ENCODE measurements around the gene TCP11L2.

Gene TCP11L2

DNA sequence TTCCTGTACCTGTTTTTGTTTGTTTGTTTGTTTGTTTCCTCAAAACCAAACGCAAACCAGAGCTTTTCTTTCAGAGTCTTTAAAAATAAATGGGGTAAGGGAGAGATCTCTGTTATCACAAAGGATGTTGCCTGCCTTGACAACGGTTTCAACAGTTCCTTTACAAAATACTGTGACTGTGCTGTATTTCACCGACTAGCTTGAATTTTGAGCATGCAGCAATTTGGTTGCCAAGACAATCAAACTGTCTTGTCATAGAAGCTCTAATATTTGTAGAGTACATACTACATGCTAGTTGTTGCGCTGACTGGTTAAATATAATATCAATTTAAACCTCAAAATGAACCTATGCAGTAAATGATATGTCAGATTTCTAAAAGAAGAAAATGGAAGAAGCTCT lies 22.4 kb upstream of the TCP11L2 start:
- Histone ChIP-seq H3K9me3 (replicated peaks in 1 of 2; ENCODE audit: control insufficient read depth in 2 of 2, insufficient read depth in 1 of 2, low read depth in 1 of 2, low read length in 2 of 2) (peaks cover 0 to 7% of the 10 kb centered on the region in 2 donors), H2AFZ (ENCODE audit: low read length) (no peak overlapping the region), H4K8ac (ENCODE audit: low read depth, low read length) (no peak overlapping the region), H2BK12ac (ENCODE audit: low read length) (no peak overlapping the region), H3K27ac (replicated peaks; ENCODE audit: low read length) (no peak overlapping the region), H3K36me3 (replicated peaks in 1 of 2; ENCODE audit: control insufficient read depth in 2 of 2, insufficient read depth in 2 of 2, low read length in 2 of 2) (no peaks in the 10 kb centered on the region), H3K23ac (ENCODE audit: low read depth, low read length, poor library complexity) (no peak overlapping the region), H3K27me3 (ENCODE audit: control insufficient read depth in 3 of 3, insufficient read depth in 3 of 3, low read depth in 1 of 3, low read length in 3 of 3) (peaks cover 0 to 12% (median 0%) of the 10 kb centered on the region in 3 experiments), H3K9ac (ENCODE audit: low read depth, low read length, poor library complexity) (no peak overlapping the region), H3K4me2 (ENCODE audit: insufficient read depth, low read length, poor library complexity, severe bottlenecking) (no peak overlapping the region), H4K91ac (ENCODE audit: low read depth, low read length, poor library complexity) (no peak overlapping the region), H2BK5ac (ENCODE audit: low read length) (no peak overlapping the region), H3K14ac (ENCODE audit: low read length) (no peak overlapping the region), H3K79me1 (ENCODE audit: low read depth, low read length) (no peaks in the 10 kb centered on the region), H3K4me1 (ENCODE audit: control insufficient read depth in 2 of 2, insufficient read depth in 1 of 2, low read depth in 1 of 2, low read length in 2 of 2) (peaks cover 0 to 2% of the 10 kb centered on the region in 2 donors), H3K18ac (ENCODE audit: low read length) (no peak overlapping the region), H3K4me3 (ENCODE audit: low read length in 2 of 2) (no peak overlapping the region), H3K4ac (ENCODE audit: low read length) (no peak overlapping the region), H2AK5ac (ENCODE audit: low read depth, low read length) (no peak overlapping the region), H2BK15ac (ENCODE audit: low read length) (no peak overlapping the region), H2BK120ac (ENCODE audit: low read depth, low read length) (no peak overlapping the region)
- DNase-seq (ENCODE audit: low spot score), result no peak
- no CpG with 5 or more reads among the region's 4 CpGs for WGBS, 2 donors (ENCODE audit: extremely low coverage in 2 of 2, insufficient read length in 2 of 2, insufficient replicate concordance in 1 of 2)

- H4K8ac ChIP-seq (ENCODE audit: low read depth, low read length), result no peak overlapping the region
- H3K9me3 ChIP-seq (replicated peaks in 1 of 2; ENCODE audit: control insufficient read depth in 2 of 2, insufficient read depth in 1 of 2, low read depth in 1 of 2, low read length in 2 of 2), result peaks cover 0 to 7% of the 10 kb centered on the region in 2 donors
- H3K4me3 ChIP-seq (ENCODE audit: low read length in 2 of 2), result no peak overlapping the region
- H4K91ac ChIP-seq (ENCODE audit: low read depth, low read length, poor library complexity), result no peak overlapping the region
- H3K4me1 ChIP-seq (ENCODE audit: control insufficient read depth in 2 of 2, insufficient read depth in 1 of 2, low read depth in 1 of 2, low read length in 2 of 2), result peaks cover 0 to 2% of the 10 kb centered on the region in 2 donors
- H3K4ac ChIP-seq (ENCODE audit: low read length), result no peak overlapping the region
- H3K79me1 ChIP-seq (ENCODE audit: low read depth, low read length), result no peaks in the 10 kb centered on the region
- no peak overlapping the region for H3K4me2 ChIP-seq (ENCODE audit: insufficient read depth, low read length, poor library complexity, severe bottlenecking)
- no peak overlapping the region for H3K9ac ChIP-seq (ENCODE audit: low read depth, low read length, poor library complexity)
- no peak overlapping the region for H2BK15ac ChIP-seq (ENCODE audit: low read length)
- H2BK5ac ChIP-seq (ENCODE audit: low read length), result no peak overlapping the region
- H3K27me3 ChIP-seq (ENCODE audit: control insufficient read depth in 3 of 3, insufficient read depth in 3 of 3, low read depth in 1 of 3, low read length in 3 of 3), result peaks cover 0 to 12% (median 0%) of the 10 kb centered on the region in 3 experiments
- no peak for DNase-seq (ENCODE audit: low spot score)
- no peak overlapping the region for H3K23ac ChIP-seq (ENCODE audit: low read depth, low read length, poor library complexity)
- no CpG with 5 or more reads among the region's 3 CpGs for WGBS, 2 donors (ENCODE audit: extremely low coverage in 2 of 2, insufficient read length in 2 of 2, insufficient replicate concordance in 1 of 2)
- no peak overlapping the region for H3K27ac ChIP-seq (replicated peaks; ENCODE audit: low read length)
- H3K14ac ChIP-seq (ENCODE audit: low read length), result no peak overlapping the region
- H2AK5ac ChIP-seq (ENCODE audit: low read depth, low read length), result no peak overlapping the region
- H3K36me3 ChIP-seq (replicated peaks in 1 of 2; ENCODE audit: control insufficient read depth in 2 of 2, insufficient read depth in 2 of 2, low read length in 2 of 2), result no peaks in the 10 kb centered on the region
- no peak overlapping the region for H2AFZ ChIP-seq (ENCODE audit: low read length)
- no peak overlapping the region for H2BK120ac ChIP-seq (ENCODE audit: low read depth, low read length)
- no peak overlapping the region for H3K18ac ChIP-seq (ENCODE audit: low read length)
- no peak overlapping the region for H2BK12ac ChIP-seq (ENCODE audit: low read length)
Observed at GRCh38 chr12:106281056-106281782, 21.3 kb upstream of the TCP11L2 start.

GRCh38 chr12:106281804-106282203 lies 20.7 kb upstream of the TCP11L2 start:
- H3K9ac ChIP-seq (ENCODE audit: low read depth, low read length, poor library complexity), result no peak overlapping the region
- H3K18ac ChIP-seq (ENCODE audit: low read length), result no peak overlapping the region
- no peak overlapping the region for H2AK5ac ChIP-seq (ENCODE audit: low read depth, low read length)
- no peak overlapping the region for H4K8ac ChIP-seq (ENCODE audit: low read depth, low read length)
- no peak overlapping the region for H2BK5ac ChIP-seq (ENCODE audit: low read length)
- no peak overlapping the region for H4K91ac ChIP-seq (ENCODE audit: low read depth, low read length, poor library complexity)
- DNase-seq (ENCODE audit: low spot score), result no peak
- H3K79me1 ChIP-seq (ENCODE audit: low read depth, low read length), result no peaks in the 10 kb centered on the region
- peaks cover 0 to 2% of the 10 kb centered on the region in 2 donors for H3K4me1 ChIP-seq (ENCODE audit: control insufficient read depth in 2 of 2, insufficient read depth in 1 of 2, low read depth in 1 of 2, low read length in 2 of 2)
- no peak overlapping the region for H2AFZ ChIP-seq (ENCODE audit: low read length)
- no CpG with 5 or more reads among the region's 4 CpGs for WGBS, 2 donors (ENCODE audit: extremely low coverage in 2 of 2, insufficient read length in 2 of 2, insufficient replicate concordance in 1 of 2)
- H3K23ac ChIP-seq (ENCODE audit: low read depth, low read length, poor library complexity), result no peak overlapping the region
- peaks cover 0 to 12% (median 0%) of the 10 kb centered on the region in 3 experiments for H3K27me3 ChIP-seq (ENCODE audit: control insufficient read depth in 3 of 3, insufficient read depth in 3 of 3, low read depth in 1 of 3, low read length in 3 of 3)
- H3K4me3 ChIP-seq (ENCODE audit: low read length in 2 of 2), result no peak overlapping the region
- no peak overlapping the region for H3K27ac ChIP-seq (replicated peaks; ENCODE audit: low read length)
- no peaks in the 10 kb centered on the region for H3K36me3 ChIP-seq (replicated peaks in 1 of 2; ENCODE audit: control insufficient read depth in 2 of 2, insufficient read depth in 2 of 2, low read length in 2 of 2)
- H2BK12ac ChIP-seq (ENCODE audit: low read length), result no peak overlapping the region
- H3K4ac ChIP-seq (ENCODE audit: low read length), result no peak overlapping the region
- H3K4me2 ChIP-seq (ENCODE audit: insufficient read depth, low read length, poor library complexity, severe bottlenecking), result no peak overlapping the region
- H2BK15ac ChIP-seq (ENCODE audit: low read length), result no peak overlapping the region
- peaks cover 0 to 7% of the 10 kb centered on the region in 2 donors for H3K9me3 ChIP-seq (replicated peaks in 1 of 2; ENCODE audit: control insufficient read depth in 2 of 2, insufficient read depth in 1 of 2, low read depth in 1 of 2, low read length in 2 of 2)
- H3K14ac ChIP-seq (ENCODE audit: low read length), result no peak overlapping the region
- no peak overlapping the region for H2BK120ac ChIP-seq (ENCODE audit: low read depth, low read length)

DNA sequence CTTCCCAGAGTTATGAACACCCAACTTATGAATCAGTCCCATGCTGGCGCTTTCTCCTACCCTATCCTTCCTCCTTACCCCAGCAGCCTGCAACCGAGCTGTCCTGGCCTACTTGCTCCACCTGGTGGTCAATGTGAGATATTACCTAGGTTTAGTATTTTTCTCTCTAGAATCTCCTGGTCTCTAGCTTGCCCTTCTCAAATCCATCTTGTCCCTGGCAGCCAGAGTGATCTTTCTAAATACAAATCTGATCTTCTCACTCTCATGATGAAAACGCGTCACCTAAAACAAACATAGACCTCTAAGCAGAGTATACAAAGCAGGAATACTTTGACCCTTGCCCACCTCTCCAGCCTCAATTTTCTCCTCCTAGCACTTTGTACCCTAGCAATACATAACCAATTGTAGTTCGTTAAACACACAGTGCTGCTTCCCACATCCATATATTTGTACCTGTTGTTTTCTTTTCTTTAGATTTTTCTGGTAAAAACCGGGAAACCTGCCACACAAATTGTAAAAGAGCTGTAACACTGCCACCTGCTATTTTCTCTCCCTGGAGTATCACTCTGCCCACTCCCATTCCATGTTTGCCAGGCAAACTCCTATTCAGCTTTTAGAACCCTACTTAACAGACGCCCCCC lies 20.0 kb upstream of the TCP11L2 start:
- no peak overlapping the region for H3K18ac ChIP-seq (ENCODE audit: low read length)
- no peak overlapping the region for H3K14ac ChIP-seq (ENCODE audit: low read length)
- peaks cover 0 to 2% of the 10 kb centered on the region in 2 donors for H3K4me1 ChIP-seq (ENCODE audit: control insufficient read depth in 2 of 2, insufficient read depth in 1 of 2, low read depth in 1 of 2, low read length in 2 of 2)
- no peak overlapping the region for H2BK12ac ChIP-seq (ENCODE audit: low read length)
- no CpG with 5 or more reads among the region's 7 CpGs for WGBS, 2 donors (ENCODE audit: extremely low coverage in 2 of 2, insufficient read length in 2 of 2, insufficient replicate concordance in 1 of 2)
- H3K9ac ChIP-seq (ENCODE audit: low read depth, low read length, poor library complexity), result no peak overlapping the region
- H3K9me3 ChIP-seq (replicated peaks in 1 of 2; ENCODE audit: control insufficient read depth in 2 of 2, insufficient read depth in 1 of 2, low read depth in 1 of 2, low read length in 2 of 2), result peaks cover 0 to 7% of the 10 kb centered on the region in 2 donors
- H2BK5ac ChIP-seq (ENCODE audit: low read length), result no peak overlapping the region
- no peaks in the 10 kb centered on the region for H3K36me3 ChIP-seq (replicated peaks in 1 of 2; ENCODE audit: control insufficient read depth in 2 of 2, insufficient read depth in 2 of 2, low read length in 2 of 2)
- no peak overlapping the region for H4K91ac ChIP-seq (ENCODE audit: low read depth, low read length, poor library complexity)
- H3K27ac ChIP-seq (replicated peaks; ENCODE audit: low read length), result no peak overlapping the region
- no peak overlapping the region for H3K4me2 ChIP-seq (ENCODE audit: insufficient read depth, low read length, poor library complexity, severe bottlenecking)
- no peak overlapping the region for H2BK120ac ChIP-seq (ENCODE audit: low read depth, low read length)
- no peaks in the 10 kb centered on the region for H3K79me1 ChIP-seq (ENCODE audit: low read depth, low read length)
- H2AFZ ChIP-seq (ENCODE audit: low read length), result no peak overlapping the region
- no peak overlapping the region for H2AK5ac ChIP-seq (ENCODE audit: low read depth, low read length)
- H3K4me3 ChIP-seq (ENCODE audit: low read length in 2 of 2), result no peak overlapping the region
- DNase-seq (ENCODE audit: low spot score), result peak; percentile 35
- H3K23ac ChIP-seq (ENCODE audit: low read depth, low read length, poor library complexity), result no peak overlapping the region
- H3K4ac ChIP-seq (ENCODE audit: low read length), result no peak overlapping the region
- H3K27me3 ChIP-seq (ENCODE audit: control insufficient read depth in 3 of 3, insufficient read depth in 3 of 3, low read depth in 1 of 3, low read length in 3 of 3), result peaks cover 0 to 9% (median 0%) of the 10 kb centered on the region in 3 experiments
- H2BK15ac ChIP-seq (ENCODE audit: low read length), result no peak overlapping the region
- no peak overlapping the region for H4K8ac ChIP-seq (ENCODE audit: low read depth, low read length)
